ENCODE results near the gene CIAO3.

The CIAO3 gene

DNA sequence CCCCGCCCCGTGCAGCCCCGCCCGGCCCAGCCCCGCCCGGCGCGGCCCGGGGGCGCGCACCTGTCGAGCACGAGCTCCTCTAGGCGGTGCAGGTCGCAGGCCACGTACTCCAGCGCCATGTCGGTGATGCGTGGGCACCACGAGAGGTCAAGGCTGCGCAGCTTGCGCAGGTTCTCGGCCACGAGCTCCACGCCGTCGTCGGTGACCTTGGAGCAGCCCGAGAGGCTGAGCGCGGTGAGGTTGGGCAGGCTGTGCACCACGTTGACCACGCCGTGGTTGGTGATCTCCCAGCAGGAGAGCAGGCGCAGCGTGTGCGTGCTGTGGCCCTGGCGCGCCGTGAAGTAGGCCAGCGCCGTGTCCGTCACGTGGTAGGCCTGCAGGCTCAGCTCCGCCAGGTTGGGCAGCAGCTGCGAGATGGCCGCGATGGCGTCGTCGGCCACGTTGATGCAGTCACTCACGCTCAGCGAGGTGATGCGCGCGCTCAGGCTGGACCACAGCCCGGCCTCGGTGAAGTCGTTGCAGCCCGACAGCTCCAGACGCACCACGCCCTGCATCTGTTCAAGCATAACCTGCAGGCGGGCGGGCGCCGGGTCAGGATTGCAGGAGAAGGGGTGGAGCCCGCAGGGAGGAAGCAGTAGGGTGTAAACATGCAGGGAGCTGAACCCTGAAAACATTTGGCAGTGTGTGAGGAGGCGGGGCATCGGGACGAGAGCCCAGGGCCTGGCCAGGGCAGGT, 45.3 kb downstream of the CIAO3 start:
- no peaks in the 10 kb centered on the region for H3K27me3 ChIP-seq
- TF ChIP-seq, protein P1, sequence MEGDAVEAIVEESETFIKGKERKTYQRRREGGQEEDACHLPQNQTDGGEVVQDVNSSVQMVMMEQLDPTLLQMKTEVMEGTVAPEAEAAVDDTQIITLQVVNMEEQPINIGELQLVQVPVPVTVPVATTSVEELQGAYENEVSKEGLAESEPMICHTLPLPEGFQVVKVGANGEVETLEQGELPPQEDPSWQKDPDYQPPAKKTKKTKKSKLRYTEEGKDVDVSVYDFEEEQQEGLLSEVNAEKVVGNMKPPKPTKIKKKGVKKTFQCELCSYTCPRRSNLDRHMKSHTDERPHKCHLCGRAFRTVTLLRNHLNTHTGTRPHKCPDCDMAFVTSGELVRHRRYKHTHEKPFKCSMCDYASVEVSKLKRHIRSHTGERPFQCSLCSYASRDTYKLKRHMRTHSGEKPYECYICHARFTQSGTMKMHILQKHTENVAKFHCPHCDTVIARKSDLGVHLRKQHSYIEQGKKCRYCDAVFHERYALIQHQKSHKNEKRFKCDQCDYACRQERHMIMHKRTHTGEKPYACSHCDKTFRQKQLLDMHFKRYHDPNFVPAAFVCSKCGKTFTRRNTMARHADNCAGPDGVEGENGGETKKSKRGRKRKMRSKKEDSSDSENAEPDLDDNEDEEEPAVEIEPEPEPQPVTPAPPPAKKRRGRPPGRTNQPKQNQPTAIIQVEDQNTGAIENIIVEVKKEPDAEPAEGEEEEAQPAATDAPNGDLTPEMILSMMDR (IDR thresholded peaks at IDR 0.05; ENCODE audit: low read depth, low read length), result no peak
- no peak overlapping the region for H3K4me3 ChIP-seq (ENCODE audit: low read depth, low read length)
- no peak for DNase-seq
- H3K4me1 ChIP-seq, result no peaks in the 10 kb centered on the region
- H3K36me3 ChIP-seq, result peaks cover 9% of the 10 kb centered on the region
- H3K9me3 ChIP-seq, result no peaks in the 10 kb centered on the region

DNA sequence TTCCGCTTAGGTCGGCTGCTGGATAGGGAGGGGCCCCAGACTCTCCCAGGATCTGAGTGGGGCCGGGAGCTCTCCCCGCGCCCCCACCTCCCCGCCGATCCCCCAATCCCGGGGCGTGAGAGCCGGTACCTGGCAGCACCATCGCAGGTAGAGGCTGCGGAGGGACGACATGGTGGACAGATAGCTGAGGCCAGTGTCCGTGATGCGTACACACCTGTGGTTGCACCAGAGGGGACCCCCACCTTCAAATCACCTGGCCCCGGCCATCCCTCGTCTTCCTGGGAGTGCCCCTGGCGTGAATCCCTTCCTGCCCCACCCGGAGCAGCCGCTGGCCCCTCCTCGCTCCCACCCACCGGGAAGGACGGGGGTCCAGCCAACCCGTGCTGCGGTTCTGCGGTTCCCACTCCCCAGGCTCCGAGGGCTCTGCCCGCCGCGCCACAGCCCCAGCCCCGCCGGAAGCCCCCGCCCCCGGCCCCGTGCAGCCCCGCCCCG, 45.9 kb downstream of the CIAO3 start:
- DNase-seq, result no peak
- Histone ChIP-seq H3K27me3 (no peaks in the 10 kb centered on the region), H3K36me3 (peaks cover 9% of the 10 kb centered on the region), H3K9me3 (no peaks in the 10 kb centered on the region), H3K4me1 (no peaks in the 10 kb centered on the region), H3K4me3 (ENCODE audit: low read depth, low read length) (no peak overlapping the region)
- TF ChIP-seq, protein P1 (IDR thresholded peaks at IDR 0.05; ENCODE audit: low read depth, low read length), result no peak

DNA sequence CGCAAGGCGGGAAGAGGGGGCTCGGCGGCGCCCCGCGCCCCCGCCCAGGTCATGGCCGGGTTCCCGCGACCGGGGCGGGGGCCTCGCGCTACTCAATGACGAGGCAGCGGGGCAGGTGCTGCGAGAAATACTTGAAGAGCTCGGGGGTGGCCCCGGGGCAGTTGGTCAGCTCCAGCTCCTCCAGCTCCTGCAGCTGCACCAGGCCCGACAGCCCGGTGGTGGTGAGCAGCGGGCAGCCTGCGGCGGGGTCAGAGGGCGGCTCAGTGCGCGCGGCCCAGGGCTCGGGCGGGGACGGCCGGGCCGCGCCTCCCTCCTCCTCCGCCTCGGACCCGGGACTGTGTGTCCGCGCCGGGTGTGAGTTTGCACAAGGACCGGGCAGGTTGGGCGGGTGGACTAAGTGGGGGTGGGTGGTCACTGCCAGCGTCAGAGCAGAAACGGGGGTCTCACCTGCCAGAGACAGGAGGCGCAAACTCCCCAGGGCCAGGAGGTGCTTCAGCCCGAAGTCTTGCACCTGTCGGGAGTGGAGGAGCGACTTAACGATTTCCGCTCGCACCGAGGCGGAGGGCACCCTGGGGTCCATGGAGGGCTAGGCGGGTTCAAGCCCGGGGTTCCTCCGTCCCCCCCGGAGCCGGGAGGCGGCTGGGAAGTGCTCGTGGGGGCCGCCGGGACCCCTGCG, 46.5 kb downstream of the CIAO3 start:
- H3K36me3 ChIP-seq, result peaks cover 9% of the 10 kb centered on the region
- H3K9me3 ChIP-seq, result no peaks in the 10 kb centered on the region
- H3K4me3 ChIP-seq (ENCODE audit: low read depth, low read length), result no peak overlapping the region
- no peaks in the 10 kb centered on the region for H3K27me3 ChIP-seq
- no peak for DNase-seq
- TF ChIP-seq, protein P1 (IDR thresholded peaks at IDR 0.05; ENCODE audit: low read depth, low read length), result no peak
- H3K4me1 ChIP-seq, result no peaks in the 10 kb centered on the region

DNA sequence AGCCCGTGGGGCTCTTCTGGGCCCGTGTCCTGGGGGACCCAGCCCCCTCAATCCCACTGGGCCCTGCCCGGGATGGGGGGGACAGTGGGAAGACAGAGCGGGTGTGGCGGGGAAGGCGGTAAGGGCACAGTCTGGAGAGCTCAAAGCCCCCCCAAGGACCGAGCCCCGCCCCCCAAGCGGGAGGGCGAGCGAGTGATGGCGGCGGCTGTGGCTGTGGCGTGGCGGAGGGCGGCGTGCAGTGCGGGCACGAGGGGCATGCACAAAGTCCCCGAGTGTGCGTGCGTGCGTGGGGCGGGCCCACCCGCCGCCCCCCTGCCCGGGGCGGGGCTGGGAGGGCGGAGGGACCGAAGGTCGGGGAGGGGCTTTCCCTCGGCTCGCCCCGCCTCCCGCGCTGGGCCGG, 47.0 kb downstream of the CIAO3 start:
- Histone ChIP-seq H3K27me3 (no peaks in the 10 kb centered on the region), H3K4me1 (no peaks in the 10 kb centered on the region), H3K9me3 (no peaks in the 10 kb centered on the region)

DNA sequence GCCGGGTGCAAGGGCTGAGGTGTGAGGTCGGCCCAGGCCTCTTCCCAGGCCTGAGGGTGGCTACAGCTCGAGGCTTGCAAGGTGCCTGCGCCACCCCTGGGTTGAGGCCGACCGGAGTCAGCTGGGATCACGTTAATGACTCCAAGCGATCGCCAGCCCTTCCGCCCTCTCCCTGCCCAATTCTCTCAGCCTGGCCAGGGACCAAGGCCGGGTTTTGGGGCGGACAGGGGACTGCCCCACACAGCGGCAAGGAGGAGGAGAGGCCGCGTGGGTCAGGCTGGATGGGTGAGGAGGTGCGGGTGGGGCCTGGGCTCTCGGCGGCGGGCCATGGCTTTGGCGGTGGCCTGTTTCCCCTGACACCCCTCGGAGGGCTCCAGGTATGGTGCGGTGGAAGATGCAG, 47.4 kb downstream of the CIAO3 start:
- no peaks in the 10 kb centered on the region for H3K4me1 ChIP-seq
- DNase-seq, result no peak
- TF ChIP-seq, protein P1 (IDR thresholded peaks at IDR 0.05; ENCODE audit: low read depth, low read length), result no peak
- H3K27me3 ChIP-seq, result no peaks in the 10 kb centered on the region
- no peak overlapping the region for H3K4me3 ChIP-seq (ENCODE audit: low read depth, low read length)
- peaks cover 9% of the 10 kb centered on the region for H3K36me3 ChIP-seq
- no peaks in the 10 kb centered on the region for H3K9me3 ChIP-seq

More for the DNA sequence above, 47.0 kb downstream of the CIAO3 start:
- DNase-seq, result no peak
- Histone ChIP-seq H3K4me3 (ENCODE audit: low read depth, low read length) (no peak overlapping the region), H3K36me3 (peaks cover 9% of the 10 kb centered on the region)
- TF ChIP-seq, protein P1 (IDR thresholded peaks at IDR 0.05; ENCODE audit: low read depth, low read length), result no peak

Data from BE2C (cell line).